HCT116 (cell line): ENCODE measurements around the gene NYAP1. TPM values are rescaled to one million over a fixed set of nuclear protein-coding genes. Genes with fewer than 3 reads are reported as not detected.

ENCODE experiments used
- ATAC-seq: fragments of 200-7000 bp; cut with Tn5 transposase; 2 replicates; pipeline ENCODE4 v1.9.1; 2020; ENCODE audit warnings: mild to moderate bottlenecking, moderate library complexity
- BruUV-seq: library from RNA; stranded (reverse); fragments of 400-500 nt; replicated peaks from 2 replicates; lab custom pipeline; 2021; lab: Mats Ljungman, UMichigan
- CTCF ChIA-PET: fragments of 300-600 bp; sonication (Branson Sonifier 250); formaldehyde crosslinking; loops from one replicate; lab custom pipeline; 2021; ENCODE audit warnings: antibody characterized with exemption; lab: Charles Lee
- POLR2A ChIA-PET: fragments of 300-600, 350-600 bp; sonication (Branson Sonifier 250); formaldehyde crosslinking; loops from one replicate; lab custom pipeline; 2021; ENCODE audit warnings: antibody characterized with exemption; lab: Charles Lee
- RAD21 ChIA-PET, 2 experiments: fragments of 300-600 bp; sonication (Branson Sonifier 250); formaldehyde crosslinking; loops; one replicate each; lab custom pipeline; 2023; ENCODE audit warnings: low total read pairs in 2 of 2; ENCODE audit not compliant: uncharacterized antibody in 2 of 2, unreplicated experiment in 2 of 2, low non-redundant PET in 1 of 2; lab: Charles Lee
- DNase-seq: peaks from one replicate; pipeline ENCODE4 v3.0.0-alpha.2; 2010; ENCODE audit warnings: low read depth, low spot score
- H2AFZ ChIP-seq: fragments of 200-600 bp; shearing (Covaris generic), sonication (generic); 2 replicates; pipeline ENCODE4 v1.6.1; 2017; ENCODE audit warnings: low read depth, mixed run types, mixed read lengths, antibody characterized with exemption, low read length; ENCODE audit not compliant: poor library complexity, severe bottlenecking
- H3K27ac ChIP-seq: 2 replicates; pipeline ENCODE4 v1.5.1; 2012; ENCODE audit warnings: low read depth, low read length
- H3K27me3 ChIP-seq: fragments of 200-600 bp; sonication (generic); 2 replicates; pipeline ENCODE4 v1.6.1; 2016; ENCODE audit warnings: mixed run types, low read length, mixed read lengths; ENCODE audit not compliant: insufficient read depth
- H3K36me3 ChIP-seq, 2 experiments: fragments of 200-500 bp in 1 of 2; fragments of 200-600 bp in 1 of 2; sonication (Bioruptor generic) in 1 of 2; sonication (generic) in 1 of 2; 2 replicates each; pipeline versions ENCODE4 v1.5.1 to v1.6.1; 2014 to 2016; ENCODE audit warnings: low read length in 2 of 2, inconsistent platforms in 1 of 2, mixed read lengths in 1 of 2, mixed run types in 1 of 2; ENCODE audit not compliant: insufficient read depth in 2 of 2, control insufficient read depth in 1 of 2
- H3K4me1 ChIP-seq, 2 experiments: fragments of 200-600 bp in 1 of 2; sonication (generic) in 1 of 2; 2 replicates each; pipeline versions ENCODE4 v1.5.1 to v1.6.1; 2012 to 2017; ENCODE audit warnings: low read length in 2 of 2, inconsistent platforms in 1 of 2, mild to moderate bottlenecking in 1 of 2, mixed read lengths in 1 of 2, mixed run types in 1 of 2, moderate library complexity in 1 of 2; ENCODE audit not compliant: insufficient read depth in 2 of 2, control insufficient read depth in 1 of 2
- H3K4me2 ChIP-seq: fragments of 200-600 bp; sonication (generic); 2 replicates; pipeline ENCODE4 v1.6.1; 2017; ENCODE audit warnings: mixed run types, low read length, mixed read lengths
- H3K4me3 ChIP-seq, 2 experiments: fragments of 200-600 bp in 1 of 2; sonication (generic) in 1 of 2; replicated peaks in 1 of 2; 2 replicates each; pipeline ENCODE4 v1.5.1; 2011 to 2016; ENCODE audit warnings: low read length in 2 of 2, control low read depth in 1 of 2, low read depth in 1 of 2, mild to moderate bottlenecking in 1 of 2, mixed read lengths in 1 of 2, mixed run types in 1 of 2
- H3K79me2 ChIP-seq: fragments of 200-600 bp; sonication (generic); 2 replicates; pipeline ENCODE4 v1.6.1; 2017; ENCODE audit warnings: mild to moderate bottlenecking, mixed run types, low read length, moderate library complexity, mixed read lengths; ENCODE audit not compliant: insufficient read depth
- H3K9ac ChIP-seq: fragments of 200-600 bp; sonication (generic); 2 replicates; pipeline ENCODE4 v1.6.1; 2016; ENCODE audit warnings: low read length, mixed read lengths
- H3K9me2 ChIP-seq: fragments of 200-600 bp; sonication (generic), shearing (Covaris generic); 2 replicates; pipeline ENCODE4 v1.6.1; 2017; ENCODE audit warnings: mixed run types, mild to moderate bottlenecking, moderate library complexity; ENCODE audit not compliant: insufficient read depth
- H3K9me3 ChIP-seq, 2 experiments: fragments of 200-500 bp in 1 of 2; fragments of 200-600 bp in 1 of 2; sonication (Bioruptor generic) in 1 of 2; sonication (generic) in 1 of 2; 2 replicates each; pipeline ENCODE4 v1.6.1; 2014 to 2017; ENCODE audit warnings: low read length in 2 of 2, mixed read lengths in 2 of 2, inconsistent platforms in 1 of 2, low read depth in 1 of 2, mild to moderate bottlenecking in 1 of 2, mixed run types in 1 of 2, moderate library complexity in 1 of 2; ENCODE audit not compliant: control insufficient read depth in 1 of 2, insufficient read depth in 1 of 2
- H4K20me1 ChIP-seq: fragments of 200-600 bp; sonication (generic), shearing (Covaris generic); 2 replicates; pipeline ENCODE4 v1.6.1; 2017; ENCODE audit warnings: mixed run types, mild to moderate bottlenecking, moderate library complexity; ENCODE audit not compliant: insufficient read depth
- ATF3 ChIP-seq: IDR thresholded peaks from 2 replicates; pipeline ENCODE4 v1.6.1; 2012
- CBX3 ChIP-seq: IDR thresholded peaks from 2 replicates; pipeline ENCODE4 v1.6.1; 2012; ENCODE audit warnings: low read depth
- CEBPB ChIP-seq: IDR thresholded peaks from 2 replicates; pipeline ENCODE4 v1.6.1; 2012; ENCODE audit warnings: low read depth
- EGR1 ChIP-seq: IDR thresholded peaks from 2 replicates; pipeline ENCODE4 v1.6.1; 2012; ENCODE audit warnings: low read depth
- ELF1 ChIP-seq: IDR thresholded peaks from 2 replicates; pipeline ENCODE4 v1.6.1; 2012; ENCODE audit warnings: low read depth, borderline replicate concordance
- EZH2 ChIP-seq: fragments of 200-600 bp; sonication (generic); IDR thresholded peaks from 2 replicates; pipeline ENCODE4 v1.6.1; 2017; ENCODE audit warnings: antibody characterized with exemption, mixed run types
- EZH2phosphoT487 ChIP-seq: fragments of 200-600 bp; IDR thresholded peaks from 2 replicates; pipeline ENCODE4 v1.6.1; 2018; ENCODE audit warnings: antibody characterized with exemption, borderline replicate concordance
- FOSL1 ChIP-seq: IDR thresholded peaks from 2 replicates; pipeline ENCODE4 v1.6.1; 2012; ENCODE audit warnings: low read depth
- POLR2A ChIP-seq: IDR thresholded peaks from 2 replicates; pipeline ENCODE4 v1.7.0; 2011; ENCODE audit warnings: borderline replicate concordance; ENCODE audit not compliant: insufficient read depth, insufficient read length; ENCODE audit errors: extremely low read depth
- YY1 ChIP-seq: IDR thresholded peaks from 2 replicates; pipeline ENCODE4 v1.6.1; 2011; ENCODE audit warnings: low read length, low read depth, moderate library complexity, mild to moderate bottlenecking; ENCODE audit not compliant: insufficient replicate concordance; ENCODE audit errors: extremely low read depth
- ZBTB33 ChIP-seq: IDR thresholded peaks from 2 replicates; pipeline ENCODE4 v1.6.1; 2011; ENCODE audit warnings: mild to moderate bottlenecking, low read length, moderate library complexity; ENCODE audit not compliant: insufficient replicate concordance; ENCODE audit errors: extremely low read depth
- ZFX ChIP-seq: fragments of 450-650 bp; IDR thresholded peaks from 2 replicates; pipeline ENCODE4 v1.6.1; 2017
- intact Hi-C: fragments of 100-400 bp; cut with micrococcal nuclease; formaldehyde crosslinking; loops from 2 replicates; pipeline ENCODE4 v1.10.0; 2022
- total RNA-seq: library from RNA; stranded (reverse); gene quantifications from one replicate; pipeline ENCODE4 v1.2.1, GENCODE V29; 2021; ENCODE audit not compliant: unreplicated experiment

Gene NYAP1
- total RNA-seq, 1 experiment from 2014 or later = 6.7 TPM

- POLR2A ChIA-PET = no interaction called here
- H3K4me3 ChIP-seq = no peak overlapping the region
- no TSS peak for BruUV-seq
- no peak for ATAC-seq
- no peaks in the 10 kb centered on the region for H3K9me2 ChIP-seq
- RAD21 ChIA-PET = no interaction called here
- no peaks in the 10 kb centered on the region for H3K36me3 ChIP-seq
- H2AFZ ChIP-seq = no peak overlapping the region
- no peak overlapping the region for H3K27ac ChIP-seq
- H3K9me3 ChIP-seq = no peaks in the 10 kb centered on the region
- no peaks in the 10 kb centered on the region for H3K27me3 ChIP-seq
- no peak for DNase-seq
- H3K9ac ChIP-seq = no peak overlapping the region
- H3K79me2 ChIP-seq = no peaks in the 10 kb centered on the region
- intact Hi-C loops = no loop called here
- CTCF ChIA-PET = interaction anchor here (1.5 kb wide), 1 partner anchor 21 kb away, joined by 3 read pairs; no protein-coding TSS in a partner anchor
- H3K4me2 ChIP-seq = no peak overlapping the region
- H4K20me1 ChIP-seq = no peaks in the 10 kb centered on the region
- TF ChIP-seq CEBPB = no peak
- TF ChIP-seq ZBTB33 = no peak
- TF ChIP-seq ZFX = no peak
- TF ChIP-seq EZH2 = no peak
- TF ChIP-seq POLR2A = no peak
- TF ChIP-seq EZH2phosphoT487 = no peak
- TF ChIP-seq ELF1 = no peak
- TF ChIP-seq FOSL1 = no peak
- H3K4me1 ChIP-seq = peaks cover 4 to 21% of the 10 kb centered on the region in 2 experiments
These were observed 6.9 kb downstream of the NYAP1 start for GRCh38 chr7:100490483-100491191.

DNA sequence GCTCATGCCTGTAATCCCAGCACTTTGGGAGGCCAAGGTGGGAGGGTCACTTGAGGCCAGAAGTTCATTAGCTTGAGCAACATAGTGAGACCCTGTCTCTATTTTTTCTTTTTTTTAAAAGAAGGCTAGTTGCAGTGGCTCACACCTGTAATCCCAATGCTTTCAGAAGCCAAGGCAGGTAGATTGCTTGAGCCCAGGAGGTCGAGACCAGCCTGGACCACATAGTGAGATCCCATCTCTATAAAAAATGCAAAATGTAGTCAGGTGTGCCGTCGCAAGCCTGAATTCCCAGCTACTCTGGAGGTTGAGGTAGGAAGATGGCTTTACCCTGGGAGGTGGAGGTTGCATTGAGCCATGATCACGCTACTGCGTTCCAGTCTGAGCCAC, 7.5 kb downstream of the NYAP1 start:
- CTCF ChIA-PET = interaction anchor here (1.5 kb wide), 1 partner anchor 22 kb away, joined by 3 read pairs; no protein-coding TSS in a partner anchor
- ATAC-seq = no peak
- no peak for DNase-seq
- no TSS peak for BruUV-seq
- Histone ChIP-seq H3K9me3 (no peaks in the 10 kb centered on the region), H3K79me2 (no peaks in the 10 kb centered on the region), H3K27me3 (no peaks in the 10 kb centered on the region), H3K9ac (no peak overlapping the region), H3K36me3 (no peaks in the 10 kb centered on the region), H3K4me1 (peaks cover 2 to 16% of the 10 kb centered on the region in 2 experiments; a peak in 2 of 4 replicates), H4K20me1 (no peaks in the 10 kb centered on the region), H3K4me2 (no peak overlapping the region), H3K27ac (no peak overlapping the region), H3K9me2 (no peaks in the 10 kb centered on the region), H3K4me3 (no peak overlapping the region), H2AFZ (no peak overlapping the region)
- TF ChIP-seq CEBPB (no peak), EGR1 (no peak), ELF1 (no peak), ATF3 (no peak), CBX3 (no peak), YY1 (no peak)
- POLR2A ChIA-PET = no interaction called here
- intact Hi-C loops = no loop called here
- RAD21 ChIA-PET = no interaction called here
